Lower lobe of right lung (tissue), 2 donors: ENCODE data around the gene ZNF225. TPM values are rescaled to one million over a fixed set of nuclear protein-coding genes. Genes with fewer than 3 reads are reported as not detected.
"Not testable (repeated sequence)": the region's sequence is repeated elsewhere in the genome, so short reads cannot be mapped to it uniquely, and the experiment has no call there.

Experiments
- ATAC-seq, 2 donors: fragments of 200-7000 bp; cut with Tn5 transposase; one replicate each; pipeline ENCODE4 v1.9.1; 2020 to 2022; ENCODE audit warnings: mild to moderate bottlenecking in 2 of 2, moderate library complexity in 2 of 2
- DNase-seq: peaks from one replicate; pipeline ENCODE4 v3.0.0-alpha.2; 2020
- H3K27ac ChIP-seq: fragments of 200-600 bp; one replicate; pipeline ENCODE4 v1.8.0; 2022
- H3K27me3 ChIP-seq: fragments of 200-600 bp; one replicate; pipeline ENCODE4 v1.8.0; 2022; ENCODE audit warnings: low read depth
- H3K36me3 ChIP-seq: fragments of 200-600 bp; one replicate; pipeline ENCODE4 v1.8.0; 2022; ENCODE audit warnings: mild to moderate bottlenecking
- H3K4me1 ChIP-seq: fragments of 200-600 bp; one replicate; pipeline ENCODE4 v1.8.0; 2022
- H3K4me3 ChIP-seq: fragments of 200-600 bp; one replicate; pipeline ENCODE4 v1.8.0; 2022; ENCODE audit warnings: mild to moderate bottlenecking
- H3K9me3 ChIP-seq: fragments of 200-600 bp; one replicate; pipeline ENCODE4 v1.8.0; 2022
- intact Hi-C: fragments of 100-400 bp; cut with DNase I; formaldehyde crosslinking; loops from one replicate; pipeline ENCODE4 v1.11.0; 2022
- total RNA-seq: library from RNA; stranded (reverse); fragmentation: NEBNext Ultra II Directional; extraction: Animal tissue kit (Norgen Biotek cat#: 25700); gene quantifications from one replicate; pipeline ENCODE4 v1.2.1, GENCODE V29; 2021
- TF ChIP-seq, protein P1 (sequence below): fragments of 200-600 bp; IDR thresholded peaks from one replicate; pipeline ENCODE4 v1.8.0; 2022; ENCODE audit warnings: antibody characterized with exemption, mild to moderate bottlenecking
- donor health status: DM: no; HTN: yes; CAD: no; lungs with severe emphysema.

Gene ZNF225
- total RNA-seq, 1 donor from 2014 or later = 6.8 TPM

DNA sequence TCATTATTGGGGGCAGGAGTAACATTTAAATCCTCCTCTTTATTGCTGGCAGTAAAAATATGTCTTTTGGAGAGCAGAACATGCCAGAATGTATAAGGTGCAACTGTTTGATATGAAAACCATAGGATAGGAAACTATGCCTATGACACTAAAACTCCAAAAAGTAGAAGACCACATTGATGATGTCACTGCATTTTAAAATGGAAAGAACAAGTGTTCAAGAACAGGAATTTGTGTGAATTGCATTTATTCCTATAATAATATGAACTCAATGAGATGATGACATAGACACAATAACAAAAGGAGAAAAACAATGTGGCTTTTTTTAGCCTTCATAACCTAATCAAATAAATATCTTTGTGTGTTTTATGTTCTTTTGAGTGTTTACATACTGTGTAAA, 3.7 kb upstream of the ZNF225 start:
- Histone ChIP-seq H3K4me1 (peaks cover 14% of the 10 kb centered on the region), H3K9me3 (peaks cover 72% of the 10 kb centered on the region), H3K36me3 (peaks cover 11% of the 10 kb centered on the region), H3K27me3 (no peaks in the 10 kb centered on the region), H3K27ac (no peak overlapping the region), H3K4me3 (no peak overlapping the region)
- ATAC-seq = no peak
- no peak for DNase-seq
- TF ChIP-seq, protein P1, sequence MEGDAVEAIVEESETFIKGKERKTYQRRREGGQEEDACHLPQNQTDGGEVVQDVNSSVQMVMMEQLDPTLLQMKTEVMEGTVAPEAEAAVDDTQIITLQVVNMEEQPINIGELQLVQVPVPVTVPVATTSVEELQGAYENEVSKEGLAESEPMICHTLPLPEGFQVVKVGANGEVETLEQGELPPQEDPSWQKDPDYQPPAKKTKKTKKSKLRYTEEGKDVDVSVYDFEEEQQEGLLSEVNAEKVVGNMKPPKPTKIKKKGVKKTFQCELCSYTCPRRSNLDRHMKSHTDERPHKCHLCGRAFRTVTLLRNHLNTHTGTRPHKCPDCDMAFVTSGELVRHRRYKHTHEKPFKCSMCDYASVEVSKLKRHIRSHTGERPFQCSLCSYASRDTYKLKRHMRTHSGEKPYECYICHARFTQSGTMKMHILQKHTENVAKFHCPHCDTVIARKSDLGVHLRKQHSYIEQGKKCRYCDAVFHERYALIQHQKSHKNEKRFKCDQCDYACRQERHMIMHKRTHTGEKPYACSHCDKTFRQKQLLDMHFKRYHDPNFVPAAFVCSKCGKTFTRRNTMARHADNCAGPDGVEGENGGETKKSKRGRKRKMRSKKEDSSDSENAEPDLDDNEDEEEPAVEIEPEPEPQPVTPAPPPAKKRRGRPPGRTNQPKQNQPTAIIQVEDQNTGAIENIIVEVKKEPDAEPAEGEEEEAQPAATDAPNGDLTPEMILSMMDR = no peak
- intact Hi-C loops = no loop called here

DNA sequence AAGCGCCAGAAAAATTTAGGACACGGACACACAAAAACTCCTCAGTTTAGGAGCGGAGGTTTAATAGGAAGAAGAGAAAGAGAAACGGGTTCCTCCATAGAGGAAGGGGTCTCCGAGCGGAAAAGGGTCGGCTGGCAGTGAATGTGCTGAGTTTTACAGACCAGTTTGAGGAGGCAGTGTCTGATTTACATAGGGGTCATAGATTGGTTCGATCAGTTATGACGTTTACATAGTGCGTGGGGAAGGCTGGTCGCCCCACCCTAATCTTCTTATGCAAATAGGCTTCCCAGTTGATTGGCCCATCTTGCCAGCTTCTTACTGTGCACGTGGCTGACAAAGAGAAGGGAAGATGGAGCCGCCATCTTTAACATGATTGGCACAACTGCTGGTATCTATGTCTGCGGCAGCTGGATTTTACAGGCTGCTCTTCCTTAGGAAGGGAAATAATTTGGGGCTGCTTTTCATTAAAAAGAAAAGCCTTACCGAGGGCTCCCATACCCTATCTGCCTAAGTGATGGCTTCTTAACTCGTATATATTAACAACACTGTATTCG, 1.2 kb upstream of the ZNF225 start:
- peaks cover 48% of the 10 kb centered on the region for H3K9me3 ChIP-seq
- ATAC-seq (no peak), DNase-seq (no peak)
- intact Hi-C loops = no loop called here
- peaks cover 9% of the 10 kb centered on the region for H3K36me3 ChIP-seq
- no peak overlapping the region for H3K27ac ChIP-seq
- H3K27me3 ChIP-seq = no peaks in the 10 kb centered on the region
- TF ChIP-seq, protein P1 = no peak
- peak overlapping the region; percentile 76 for H3K4me3 ChIP-seq
- H3K4me1 ChIP-seq = peaks cover 19% of the 10 kb centered on the region

DNA sequence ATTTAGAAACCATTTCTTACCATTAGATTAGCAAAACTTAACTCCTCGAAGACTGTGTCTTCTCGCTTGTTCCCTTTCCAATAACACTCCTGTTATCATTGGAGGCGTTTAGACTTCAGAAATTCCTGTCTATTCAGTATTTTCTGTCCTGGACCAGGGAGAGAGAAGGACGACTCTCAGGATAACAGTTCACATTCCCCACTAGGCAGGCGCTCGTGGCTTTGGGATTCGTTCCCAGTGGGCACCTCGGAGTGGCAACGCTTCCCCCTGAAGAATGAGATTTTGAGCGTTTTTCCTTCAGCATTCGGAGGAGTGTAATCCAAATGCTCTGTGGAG, 429 bp upstream of the ZNF225 start:
- no peak overlapping the region for H3K27ac ChIP-seq
- intact Hi-C loops = no loop called here
- peaks cover 16% of the 10 kb centered on the region for H3K36me3 ChIP-seq
- no peaks in the 10 kb centered on the region for H3K27me3 ChIP-seq
- H3K4me1 ChIP-seq = peaks cover 19% of the 10 kb centered on the region
- TF ChIP-seq, protein P1 = no peak
- ATAC-seq = no peak
- peaks cover 40% of the 10 kb centered on the region for H3K9me3 ChIP-seq
- peak overlapping the region; percentile 76 for H3K4me3 ChIP-seq
- no peak for DNase-seq

DNA sequence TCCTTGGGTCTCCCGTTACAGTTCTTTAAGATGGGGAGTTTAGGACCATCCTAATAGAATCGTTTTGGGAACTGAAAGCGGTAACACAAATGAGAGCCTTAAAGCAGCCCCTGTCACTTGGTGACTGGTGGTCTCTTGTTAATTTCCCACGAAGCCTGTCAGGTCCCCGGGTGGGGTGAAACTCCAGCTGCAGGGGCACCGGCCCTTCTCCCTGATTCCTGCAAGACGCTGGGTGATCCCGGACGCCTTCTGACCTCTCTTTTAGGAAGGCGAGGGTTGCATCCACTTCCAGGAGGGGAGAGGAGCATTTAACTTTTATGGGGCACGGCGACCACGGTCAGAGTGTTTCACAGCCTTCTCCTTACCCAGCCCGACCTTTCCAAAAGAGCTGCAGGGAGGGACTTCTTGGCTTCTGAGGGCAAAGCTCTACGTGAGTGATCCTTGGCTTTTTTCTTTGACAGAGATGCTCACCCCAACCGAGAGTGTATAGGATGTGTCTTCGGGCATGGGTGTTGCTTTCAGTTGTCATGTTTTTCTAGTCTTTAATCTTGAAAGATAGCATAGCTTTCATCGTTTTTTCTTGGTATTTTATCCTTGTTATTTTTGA, 688 bp downstream of the ZNF225 start:
- ATAC-seq (peak in 1 of 2 donors; percentile 17), DNase-seq (no peak)
- Histone ChIP-seq H3K4me1 (peaks cover 19% of the 10 kb centered on the region), H3K9me3 (peaks cover 28% of the 10 kb centered on the region), H3K27me3 (no peaks in the 10 kb centered on the region), H3K36me3 (peaks cover 26% of the 10 kb centered on the region), H3K4me3 (peak overlapping the region; percentile 76), H3K27ac (peak overlapping the region; percentile 77)
- intact Hi-C loops = no loop called here
- TF ChIP-seq, protein P1 = no peak

DNA sequence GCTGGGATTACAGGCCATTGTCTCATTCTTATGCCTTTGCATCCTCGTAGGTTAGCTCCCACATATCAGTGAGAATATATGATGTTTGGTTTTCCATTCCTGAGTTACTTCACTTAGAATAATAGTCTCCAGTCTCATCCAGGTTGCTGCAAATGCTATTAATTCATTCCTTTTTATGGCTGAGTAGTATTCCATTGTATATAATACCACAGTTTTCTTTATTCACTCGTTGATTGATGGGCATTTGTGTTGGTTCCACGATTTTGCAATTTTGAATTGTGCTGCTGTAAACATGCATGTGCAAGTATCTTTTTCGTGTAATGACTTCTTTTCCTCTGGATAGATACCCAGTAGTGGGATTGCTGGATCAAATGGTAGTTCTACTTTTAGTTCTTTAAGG, 8.0 kb downstream of the ZNF225 start:
- H3K27ac ChIP-seq, H3K27me3 ChIP-seq, H3K4me1 ChIP-seq, intact Hi-C loops, H3K4me3 ChIP-seq, ATAC-seq, DNase-seq: not testable (repeated sequence)
- Histone ChIP-seq H3K9me3 (peaks cover 44% of the 10 kb centered on the region), H3K36me3 (peaks cover 79% of the 10 kb centered on the region)

DNA sequence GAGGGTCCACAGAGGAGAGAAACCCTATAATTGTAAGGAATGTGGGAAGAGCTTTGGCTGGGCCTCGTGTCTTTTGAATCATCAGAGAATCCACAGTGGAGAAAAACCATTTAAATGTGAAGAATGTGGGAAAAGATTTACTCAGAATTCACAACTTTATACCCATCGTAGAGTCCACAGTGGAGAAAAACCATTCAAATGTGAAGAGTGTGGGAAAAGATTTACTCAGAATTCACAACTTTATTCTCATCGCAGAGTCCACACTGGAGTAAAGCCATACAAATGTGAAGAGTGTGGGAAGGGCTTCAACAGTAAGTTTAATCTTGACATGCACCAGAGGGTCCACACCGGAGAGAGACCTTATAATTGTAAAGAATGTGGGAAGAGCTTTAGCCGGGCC, 18.8 kb downstream of the ZNF225 start:
- TF ChIP-seq, protein P1 = no peak
- Histone ChIP-seq H3K9me3 (peaks cover 62% of the 10 kb centered on the region), H3K4me3 (no peak overlapping the region), H3K4me1 (no peaks in the 10 kb centered on the region), H3K27me3 (no peaks in the 10 kb centered on the region), H3K36me3 (peaks cover 38% of the 10 kb centered on the region), H3K27ac (no peak overlapping the region)
- intact Hi-C loops = no loop called here
- DNase-seq (no peak), ATAC-seq (no peak)
